Endothelial cell (in vitro differentiated cells): ENCODE results near the gene LYZL2. TPM values are rescaled to one million over a fixed set of nuclear protein-coding genes. Genes with fewer than 3 reads are reported as not detected.
A peak's percentile ranks its signal among the peaks of the same experiment; 100 is the strongest.
"Not testable (repeated sequence)": the region's sequence is repeated elsewhere in the genome, so short reads cannot be mapped to it uniquely, and the experiment has no call there.

Source experiments
- DNase-seq: peaks from one replicate; pipeline ENCODE4 v3.0.0; 2021; ENCODE audit warnings: low spot score
- H3K27ac Mint-ChIP-seq: one replicate; pipeline ENCODE4 v1.8.0; 2021; ENCODE audit warnings: mixed read lengths, inconsistent platforms; ENCODE audit not compliant: unreplicated experiment
- H3K27me3 Mint-ChIP-seq: one replicate; pipeline ENCODE4 v1.8.0; 2021; ENCODE audit warnings: mild to moderate bottlenecking, moderate library complexity, mixed read lengths, inconsistent platforms; ENCODE audit not compliant: unreplicated experiment
- H3K36me3 Mint-ChIP-seq: one replicate; pipeline ENCODE4 v1.8.0; 2021; ENCODE audit warnings: mild to moderate bottlenecking, low read depth, mixed read lengths, inconsistent platforms; ENCODE audit not compliant: unreplicated experiment
- H3K4me1 Mint-ChIP-seq: one replicate; pipeline ENCODE4 v1.8.0; 2021; ENCODE audit warnings: mild to moderate bottlenecking, mixed read lengths, inconsistent platforms; ENCODE audit not compliant: unreplicated experiment
- H3K4me3 Mint-ChIP-seq: one replicate; pipeline ENCODE4 v1.8.0; 2021; ENCODE audit warnings: mild to moderate bottlenecking, mixed read lengths, inconsistent platforms; ENCODE audit not compliant: unreplicated experiment
- H3K9me3 Mint-ChIP-seq: one replicate; pipeline ENCODE4 v1.8.0; 2021; ENCODE audit warnings: mixed read lengths, inconsistent platforms; ENCODE audit not compliant: unreplicated experiment
- total RNA-seq: library from RNA; stranded (reverse); fragmentation: NEBNext Ultra II Directional; extraction: Animal tissue kit (Norgen Biotek cat#: 25700); gene quantifications from one replicate; pipeline ENCODE4 v1.2.1, GENCODE V29; 2021; ENCODE audit not compliant: unreplicated experiment
- TF ChIP-seq, protein P1 (sequence below): fragments of 200-600 bp; sonication (generic); IDR thresholded peaks from one replicate; pipeline ENCODE4 v1.5.0; 2021; ENCODE audit warnings: antibody characterized with exemption; ENCODE audit not compliant: unreplicated experiment

The LYZL2 gene
- total RNA-seq, 1 donor from 2014 or later = not detected

- H3K27me3 Mint-ChIP-seq = peaks cover 5% of the 10 kb centered on the region
- H3K4me3 Mint-ChIP-seq = peak overlapping the region; percentile 2
- no peaks in the 10 kb centered on the region for H3K9me3 Mint-ChIP-seq
- no peak overlapping the region for H3K27ac Mint-ChIP-seq
- TF ChIP-seq, protein P1, sequence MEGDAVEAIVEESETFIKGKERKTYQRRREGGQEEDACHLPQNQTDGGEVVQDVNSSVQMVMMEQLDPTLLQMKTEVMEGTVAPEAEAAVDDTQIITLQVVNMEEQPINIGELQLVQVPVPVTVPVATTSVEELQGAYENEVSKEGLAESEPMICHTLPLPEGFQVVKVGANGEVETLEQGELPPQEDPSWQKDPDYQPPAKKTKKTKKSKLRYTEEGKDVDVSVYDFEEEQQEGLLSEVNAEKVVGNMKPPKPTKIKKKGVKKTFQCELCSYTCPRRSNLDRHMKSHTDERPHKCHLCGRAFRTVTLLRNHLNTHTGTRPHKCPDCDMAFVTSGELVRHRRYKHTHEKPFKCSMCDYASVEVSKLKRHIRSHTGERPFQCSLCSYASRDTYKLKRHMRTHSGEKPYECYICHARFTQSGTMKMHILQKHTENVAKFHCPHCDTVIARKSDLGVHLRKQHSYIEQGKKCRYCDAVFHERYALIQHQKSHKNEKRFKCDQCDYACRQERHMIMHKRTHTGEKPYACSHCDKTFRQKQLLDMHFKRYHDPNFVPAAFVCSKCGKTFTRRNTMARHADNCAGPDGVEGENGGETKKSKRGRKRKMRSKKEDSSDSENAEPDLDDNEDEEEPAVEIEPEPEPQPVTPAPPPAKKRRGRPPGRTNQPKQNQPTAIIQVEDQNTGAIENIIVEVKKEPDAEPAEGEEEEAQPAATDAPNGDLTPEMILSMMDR = no peak
- no peaks in the 10 kb centered on the region for H3K36me3 Mint-ChIP-seq
- peaks cover 34% of the 10 kb centered on the region for H3K4me1 Mint-ChIP-seq
- no peak for DNase-seq
Measured at GRCh38 chr10:30647089-30647488, 17.5 kb upstream of the LYZL2 start.

- no peak overlapping the region for H3K4me3 Mint-ChIP-seq
Measured at GRCh38 chr10:30645340-30645827, 15.8 kb upstream of the LYZL2 start.

DNA sequence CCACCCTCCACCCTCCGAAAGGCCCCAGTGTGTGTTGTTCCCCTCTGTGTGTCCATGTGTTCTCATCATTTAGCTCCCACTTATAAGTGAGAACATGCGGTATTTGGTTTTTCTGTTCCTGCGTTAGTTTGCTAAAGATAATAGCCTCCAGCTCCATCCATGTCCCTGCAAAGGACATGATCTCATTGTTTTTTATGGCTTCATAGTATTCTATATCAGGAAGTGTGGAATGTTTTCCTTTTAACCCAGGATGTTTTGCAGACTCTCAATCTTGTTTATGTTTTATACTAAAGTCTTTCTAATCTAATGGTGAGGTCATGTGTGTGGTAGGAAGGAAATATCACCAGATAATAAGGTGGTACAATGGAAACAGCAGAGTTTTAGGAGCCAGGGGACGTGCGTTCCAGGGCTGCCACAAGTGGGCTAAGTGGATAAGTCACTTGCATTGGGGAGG is 14.9 kb upstream of the LYZL2 start:
- peaks cover 42% of the 10 kb centered on the region for H3K4me1 Mint-ChIP-seq
- H3K27me3 Mint-ChIP-seq, H3K4me3 Mint-ChIP-seq, H3K9me3 Mint-ChIP-seq, DNase-seq, H3K36me3 Mint-ChIP-seq: not testable (repeated sequence)
- H3K27ac Mint-ChIP-seq = peak overlapping the region; percentile 59

More at GRCh38 chr10:30645340-30645827, 15.8 kb upstream of the LYZL2 start:
- H3K27ac Mint-ChIP-seq = peak overlapping the region; percentile 72
- no peak for DNase-seq
- no peaks in the 10 kb centered on the region for H3K36me3 Mint-ChIP-seq
- H3K4me1 Mint-ChIP-seq = peaks cover 42% of the 10 kb centered on the region
- peaks cover 5% of the 10 kb centered on the region for H3K27me3 Mint-ChIP-seq
- TF ChIP-seq, protein P1 = no peak
- H3K9me3 Mint-ChIP-seq = no peaks in the 10 kb centered on the region

- DNase-seq, H3K36me3 Mint-ChIP-seq, H3K4me3 Mint-ChIP-seq, H3K27ac Mint-ChIP-seq, H3K27me3 Mint-ChIP-seq, H3K9me3 Mint-ChIP-seq: not testable (repeated sequence)
- peaks cover 37% of the 10 kb centered on the region for H3K4me1 Mint-ChIP-seq
Measured at GRCh38 chr10:30643557-30644199, 14.1 kb upstream of the LYZL2 start.

GRCh38 chr10:30642856-30643255 is 13.3 kb upstream of the LYZL2 start:
- H3K9me3 Mint-ChIP-seq, H3K27ac Mint-ChIP-seq, DNase-seq, H3K27me3 Mint-ChIP-seq, H3K4me3 Mint-ChIP-seq, H3K36me3 Mint-ChIP-seq: not testable (repeated sequence)
- H3K4me1 Mint-ChIP-seq = peaks cover 37% of the 10 kb centered on the region

- Mint-ChIP-seq H3K27me3 (peaks cover 3% of the 10 kb centered on the region), H3K4me3 (no peak overlapping the region), H3K36me3 (no peaks in the 10 kb centered on the region), H3K4me1 (peaks cover 31% of the 10 kb centered on the region), H3K9me3 (no peaks in the 10 kb centered on the region), H3K27ac (no peak overlapping the region)
- no peak for DNase-seq
- TF ChIP-seq, protein P1 = peak; percentile 93
Measured at GRCh38 chr10:30639946-30640786, 10.6 kb upstream of the LYZL2 start.
